GM18861 (cell line): Measurements from ENCODE around the gene TSPAN18.

Experiments used
- ATAC-seq: cut with Tn5 transposase; IDR thresholded peaks from one replicate; pipeline ENCODE4 v1.9.1; 2021; ENCODE audit not compliant: unreplicated experiment

The TSPAN18 gene

DNA sequence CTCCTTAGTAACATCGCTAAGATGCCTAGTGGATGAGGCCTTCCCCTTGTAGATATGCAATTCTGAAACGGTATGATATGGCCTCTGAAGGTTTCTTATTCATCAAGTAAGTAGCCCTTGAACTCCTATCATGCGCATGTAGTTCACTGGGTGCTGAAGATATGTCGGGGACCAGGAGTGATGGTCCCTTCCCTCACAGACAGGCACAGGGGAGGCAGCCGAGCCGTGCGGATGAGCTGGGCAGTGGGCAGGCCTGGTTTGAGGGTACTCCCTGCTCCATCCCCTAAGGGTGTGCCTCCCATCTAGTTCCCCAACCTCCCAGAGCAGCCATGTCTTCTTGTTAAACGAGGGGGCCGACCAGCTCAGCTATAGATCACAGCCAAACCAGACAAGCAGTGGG, 183.8 kb downstream of the TSPAN18 start:
- no peak for ATAC-seq

DNA sequence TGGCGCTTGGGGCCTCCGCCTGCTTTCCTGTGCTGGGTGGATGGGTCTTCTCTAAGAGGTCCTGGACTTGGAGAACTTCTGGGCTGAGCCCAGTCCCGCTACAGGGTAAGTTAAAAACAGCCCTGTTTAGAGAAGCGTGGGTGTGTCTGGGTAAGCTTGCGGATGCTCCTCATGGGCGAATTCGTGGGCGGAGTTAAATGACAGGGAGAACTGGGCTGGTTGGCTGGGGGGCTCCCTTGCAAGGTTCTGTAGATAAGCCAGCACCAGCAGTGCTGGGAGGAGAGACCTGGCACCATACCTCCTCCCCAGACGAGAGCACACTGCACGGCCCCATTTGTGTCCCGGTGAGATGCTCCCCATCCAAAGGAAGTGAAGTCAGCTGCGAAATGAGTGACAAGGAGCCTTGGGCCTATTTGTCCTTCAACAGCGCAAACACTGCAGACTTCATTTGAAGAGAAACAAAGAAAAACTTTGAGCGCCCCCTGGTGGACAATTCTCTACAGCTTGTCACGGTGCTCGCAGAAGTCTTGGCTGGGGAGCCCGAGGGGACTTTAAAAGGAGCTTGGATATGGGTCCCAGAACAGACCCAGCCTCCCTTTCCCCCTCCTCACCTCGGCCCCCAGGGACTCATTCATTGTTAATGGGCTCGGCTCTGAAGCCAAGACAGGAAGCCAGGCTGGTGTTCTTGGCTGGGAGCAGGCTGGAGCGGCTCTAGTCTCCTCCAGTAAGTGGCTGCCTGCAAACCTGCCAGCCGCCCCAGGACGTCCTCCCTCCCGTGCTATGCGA, 184.5 kb downstream of the TSPAN18 start:
- no peak for ATAC-seq

- ATAC-seq: no peak
Observed at GRCh38 chr11:44912270-44912987, 185.7 kb downstream of the TSPAN18 start.

- no peak for ATAC-seq
Observed at GRCh38 chr11:44913502-44913901, 186.7 kb downstream of the TSPAN18 start.

- ATAC-seq: no peak
Observed at GRCh38 chr11:44914105-44914504, 187.3 kb downstream of the TSPAN18 start.

DNA sequence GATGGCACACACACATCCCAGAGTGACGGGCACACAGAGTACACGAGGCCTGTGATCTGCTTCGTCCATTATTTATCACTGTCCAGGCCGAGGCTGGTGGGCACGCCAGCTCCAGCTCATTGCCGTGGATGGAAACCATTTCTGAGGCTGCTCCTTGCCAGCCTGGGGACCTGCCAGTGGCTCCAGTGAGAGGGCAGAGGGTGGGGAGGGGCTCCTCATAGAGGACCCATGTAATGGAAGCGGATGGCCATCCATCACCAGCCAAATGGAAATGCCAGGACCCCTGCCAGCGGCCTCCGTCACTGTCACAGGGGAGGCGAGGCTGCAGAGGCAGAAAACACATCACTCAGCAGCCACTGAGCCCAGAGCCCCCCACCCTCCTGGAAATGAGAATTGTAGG, 188.2 kb downstream of the TSPAN18 start:
- no peak for ATAC-seq

DNA sequence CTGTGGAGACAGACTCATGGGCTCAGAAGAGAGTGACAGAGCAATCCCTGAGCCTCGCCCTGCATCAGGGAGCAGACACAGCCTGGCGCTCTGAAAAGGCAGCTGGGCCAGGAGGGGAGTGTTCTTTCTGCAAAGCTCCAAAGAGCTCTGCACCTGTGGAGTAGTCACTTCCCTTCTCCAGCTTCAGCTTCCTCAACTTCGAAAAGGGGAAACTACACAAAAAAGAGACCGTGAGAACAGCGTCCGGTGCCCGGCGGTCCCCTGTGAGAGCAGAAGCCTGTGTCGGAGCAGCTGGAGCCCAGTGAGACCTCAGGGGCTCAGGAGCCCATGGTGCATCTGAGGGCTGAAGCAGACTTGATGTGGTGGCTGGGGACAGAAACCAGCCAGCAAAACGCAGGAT, 188.9 kb downstream of the TSPAN18 start:
- no peak for ATAC-seq

DNA sequence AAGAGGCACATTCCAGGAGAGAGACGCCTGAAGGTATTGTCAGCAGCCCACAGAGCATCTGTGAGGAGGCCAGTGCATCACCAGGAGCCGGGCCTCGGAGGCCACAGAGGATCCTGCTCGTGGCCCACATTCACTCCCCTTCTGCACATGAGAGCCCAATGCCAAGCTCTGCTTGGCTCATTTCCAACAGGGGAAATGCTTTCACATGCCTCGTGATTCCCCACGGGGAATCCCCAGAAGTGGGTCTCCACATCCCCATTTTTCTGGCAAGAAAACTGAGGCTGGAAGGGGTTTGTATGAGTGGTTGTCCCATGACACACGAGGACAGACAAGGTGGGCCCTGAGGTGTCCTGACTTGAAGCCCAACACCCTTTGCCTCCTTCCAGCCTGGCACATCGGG, 189.6 kb downstream of the TSPAN18 start:
- no peak for ATAC-seq

- peak; percentile 39 for ATAC-seq
Observed at GRCh38 chr11:44916801-44917385, 190.1 kb downstream of the TSPAN18 start.

DNA sequence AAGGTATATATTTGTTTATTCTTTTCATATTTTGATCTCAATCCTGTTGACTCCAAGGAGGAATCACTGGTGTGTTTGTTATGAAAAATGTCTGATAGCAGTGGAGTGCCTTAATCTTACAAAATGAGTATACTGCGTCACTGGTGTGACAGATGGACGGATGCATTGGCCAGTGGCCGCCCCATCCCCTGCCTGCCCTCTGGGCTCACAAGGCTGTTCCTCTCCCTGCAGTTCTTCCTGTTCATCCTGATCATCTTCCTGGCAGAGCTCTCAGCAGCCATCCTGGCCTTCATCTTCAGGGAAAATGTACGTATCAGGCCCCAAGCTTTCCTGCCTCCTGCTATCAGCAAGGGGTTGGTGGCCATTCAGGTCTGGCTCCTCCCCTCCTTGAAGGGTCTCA, 191.0 kb downstream of the TSPAN18 start:
- ATAC-seq: no peak

GRCh38 chr11:44920451-44920850, 193.7 kb downstream of the TSPAN18 start:
- ATAC-seq: no peak

DNA sequence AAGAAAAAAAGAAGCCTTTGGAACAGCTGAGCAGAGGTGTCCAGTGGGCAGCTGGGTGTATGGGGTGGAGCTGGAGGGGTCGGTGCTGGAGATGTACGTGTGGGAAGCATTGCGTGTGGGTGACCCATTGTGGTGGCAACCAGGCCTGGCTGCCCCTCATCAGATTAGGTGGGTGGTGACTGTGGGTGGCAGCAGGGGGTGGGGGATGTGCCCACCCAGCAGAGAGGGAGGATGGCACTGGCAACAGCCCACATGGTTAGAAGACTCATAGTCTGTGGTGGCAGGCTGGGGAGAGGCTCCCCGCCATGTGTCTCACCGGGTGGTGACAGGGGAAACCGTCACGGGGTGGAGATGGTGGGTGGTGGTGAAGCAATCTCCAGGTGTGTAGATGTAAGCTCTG, 196.4 kb downstream of the TSPAN18 start:
- no peak for ATAC-seq

DNA sequence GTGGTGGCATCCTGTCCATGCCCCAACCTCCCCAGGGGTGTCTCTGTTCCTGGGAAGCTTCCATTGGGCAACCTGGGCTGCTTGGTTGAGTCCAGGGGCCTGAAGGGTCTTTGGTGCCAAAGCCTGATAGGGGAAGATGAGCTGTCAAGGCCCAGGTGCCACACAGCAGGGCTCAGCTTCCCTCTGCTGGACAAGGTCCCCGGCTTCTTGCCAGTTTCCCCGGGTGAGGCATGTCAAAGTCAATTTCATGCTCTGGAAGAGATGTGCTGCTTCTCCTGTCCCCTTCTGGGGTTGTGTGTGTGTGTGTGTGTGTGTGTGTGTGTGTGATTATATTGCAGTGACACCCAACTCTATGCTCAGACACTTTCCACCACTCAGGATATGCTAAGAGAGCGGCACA, 197.0 kb downstream of the TSPAN18 start:
- ATAC-seq: no peak

- ATAC-seq: no peak
Observed at GRCh38 chr11:44926036-44926435, 199.3 kb downstream of the TSPAN18 start.

- no peak for ATAC-seq
Observed at GRCh38 chr11:44927174-44927661, 200.5 kb downstream of the TSPAN18 start.

GRCh38 chr11:44928144-44928543, 201.4 kb downstream of the TSPAN18 start:
- ATAC-seq: no peak

- ATAC-seq: no peak
Observed at GRCh38 chr11:44928816-44929215, 202.1 kb downstream of the TSPAN18 start.

- no peak for ATAC-seq
Observed at GRCh38 chr11:44930588-44931302, 204.0 kb downstream of the TSPAN18 start.

GRCh38 chr11:44931466-44931865, 204.7 kb downstream of the TSPAN18 start:
- ATAC-seq: no peak

DNA sequence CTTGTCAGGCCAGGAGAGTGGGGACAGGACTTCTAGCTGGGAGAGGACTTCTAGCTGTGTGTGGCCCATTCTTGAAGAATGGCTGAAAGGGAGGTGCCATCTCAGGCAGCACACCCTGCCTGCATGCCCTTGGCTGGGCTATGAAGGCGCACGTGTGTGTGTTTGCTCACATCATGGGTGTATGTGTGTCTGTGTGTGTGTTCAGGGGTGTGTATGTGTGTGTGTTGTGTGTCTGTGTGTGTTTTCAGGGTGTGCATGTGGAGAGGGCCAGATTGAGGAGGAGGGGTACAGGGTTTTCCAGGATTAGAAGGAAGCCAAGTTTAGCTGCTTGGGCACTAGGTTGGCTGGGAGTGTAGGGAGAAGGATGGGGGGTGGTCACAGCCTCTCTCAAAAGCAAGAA, 207.3 kb downstream of the TSPAN18 start:
- ATAC-seq: no peak

DNA sequence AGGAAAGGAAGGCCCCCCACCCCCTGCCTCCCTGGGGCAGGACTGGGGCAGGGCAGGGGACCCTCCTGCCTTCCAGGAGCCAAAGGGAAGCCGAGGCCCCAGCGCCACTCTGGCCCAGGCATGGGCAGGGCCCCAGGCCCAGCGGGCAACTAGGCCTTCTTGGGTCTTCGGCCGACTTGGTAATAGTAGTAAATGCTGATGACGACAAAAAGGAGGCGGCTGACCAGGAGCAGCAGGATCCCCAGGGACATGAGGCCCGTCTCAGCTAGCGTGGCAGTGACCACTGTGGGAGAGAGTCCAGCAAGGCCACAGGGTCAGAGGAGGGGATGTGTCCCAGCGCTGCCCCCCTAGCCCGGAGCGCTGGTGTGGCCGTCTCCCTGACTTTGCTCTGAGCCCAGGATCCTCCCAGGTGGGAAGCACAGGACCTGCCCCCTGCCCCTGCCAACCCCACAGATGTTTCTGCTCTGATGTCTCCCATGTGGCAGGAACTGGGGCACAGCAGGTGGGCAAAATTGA, 208.0 kb downstream of the TSPAN18 start:
- ATAC-seq: no peak
